Esophagus muscularis mucosa (tissue), 4 donors: ENCODE data around the gene SWAP70. TPM values are rescaled to one million over a fixed set of nuclear protein-coding genes. Genes with fewer than 3 reads are reported as not detected.

Experiments
- DNase-seq: peaks from one replicate; pipeline ENCODE4 v3.0.0-alpha.2; 2017; ENCODE audit errors: extremely low spot score
- H3K27ac ChIP-seq, 4 donors: fragments of 200-600 bp; sonication (generic); replicated peaks in 1 of 4; 1 replicate in 3 of 4; 2 replicates in 1 of 4; pipeline ENCODE4 v1.5.1; 2016 to 2019; ENCODE audit warnings: mild to moderate bottlenecking in 1 of 4
- H3K27me3 ChIP-seq, 4 donors: fragments of 200-600 bp; sonication (generic); one replicate each; pipeline versions ENCODE4 v1.5.1 to v1.6.0; 2016 to 2019
- H3K36me3 ChIP-seq, 4 donors: fragments of 200-600 bp; sonication (generic); one replicate each; pipeline ENCODE4 v1.5.1; 2016 to 2019
- H3K4me1 ChIP-seq, 4 donors: fragments of 200-600 bp; sonication (generic); one replicate each; pipeline ENCODE4 v1.5.1; 2016 to 2019
- H3K4me3 ChIP-seq, 4 donors: fragments of 200-600 bp; sonication (generic); 1 replicate in 2 of 4; 2 replicates in 2 of 4; pipeline ENCODE4 v1.5.1; 2016 to 2019; ENCODE audit warnings: mild to moderate bottlenecking in 4 of 4, moderate library complexity in 1 of 4
- H3K9me3 ChIP-seq, 4 donors: fragments of 200-600 bp; sonication (generic); 1 replicate in 3 of 4; 2 replicates in 1 of 4; pipeline ENCODE4 v1.5.1; 2016 to 2019
- CTCF ChIP-seq, 3 experiments: fragments of 200-600 bp in 2 of 3; fragments of 450-650 bp in 1 of 3; sonication (generic) in 2 of 3; IDR thresholded peaks; one replicate each; pipeline ENCODE4 v1.5.1; 2017 to 2019; ENCODE audit warnings: antibody characterized with exemption in 3 of 3, mild to moderate bottlenecking in 2 of 3, moderate library complexity in 1 of 3
- EP300 ChIP-seq: sonication (generic); formaldehyde crosslinking; IDR thresholded peaks from one replicate; pipeline ENCODE4 v1.6.1; 2017; ENCODE audit warnings: antibody characterized with exemption
- POLR2A ChIP-seq: fragments of 450-650 bp; IDR thresholded peaks from one replicate; pipeline ENCODE4 v1.6.1; 2017; ENCODE audit warnings: antibody characterized with exemption, moderate library complexity, mild to moderate bottlenecking, low read depth
- POLR2AphosphoS5 ChIP-seq, 2 donors: sonication (generic); formaldehyde crosslinking; IDR thresholded peaks; one replicate each; pipeline ENCODE4 v1.6.1; 2017; ENCODE audit warnings: antibody characterized with exemption in 2 of 2
- WGBS: methylation state at CpG from one replicate; pipeline ENCODE4 v1.1.5; 2018; 5-methylcytosine and 5-hydroxymethylcytosine counted together
- intact Hi-C: fragments of 100-400 bp; cut with DNase I; formaldehyde crosslinking; loops from one replicate; pipeline ENCODE4 v1.15.1; 2023
- total RNA-seq, 4 donors: library from RNA; depleted of rRNA; stranded (reverse); fragments of >200 nt; gene quantifications; one replicate each; pipeline versions ENCODE4 v1.1.0 to v1.2.1, GENCODE V29; 2016

SWAP70 gene
- total RNA-seq, 4 donors from 2014 or later: 37.8 to 54.9 (median 46.5) TPM

GRCh38 chr11:9687711-9688477 is 24.0 kb downstream of the SWAP70 start:
- H3K9me3 ChIP-seq: no peaks in the 10 kb centered on the region
- H3K27ac ChIP-seq: peak overlapping the region; percentile 70 to 79 (median 74)
- no peak for DNase-seq
- H3K4me1 ChIP-seq: peaks cover 37 to 71% (median 62%) of the 10 kb centered on the region in 4 donors
- H3K4me3 ChIP-seq: no peak overlapping the region
- H3K36me3 ChIP-seq: peaks cover 0 to 13% (median 4%) of the 10 kb centered on the region in 4 donors
- intact Hi-C loops: no loop called here
- TF ChIP-seq POLR2AphosphoS5 (IDR thresholded peaks at IDR 0.05) (no peak), POLR2A (no peak), CTCF (IDR thresholded peaks at IDR 0.05) (no peak), EP300 (no peak)
- H3K27me3 ChIP-seq: no peaks in the 10 kb centered on the region
- WGBS: 70% methylated on average over 2 of the region's 2 CpGs

- Histone ChIP-seq H3K9me3 (no peaks in the 10 kb centered on the region), H3K4me3 (peak overlapping the region in 1 of 4 donors; percentile 5), H3K27me3 (no peaks in the 10 kb centered on the region), H3K4me1 (peaks cover 44 to 77% (median 70%) of the 10 kb centered on the region in 4 donors), H3K27ac (peak overlapping the region; percentile 70 to 79 (median 74)), H3K36me3 (peaks cover 0 to 13% (median 4%) of the 10 kb centered on the region in 4 donors)
- no peak for DNase-seq
- 20% methylated on average over 7 of the region's 7 CpGs for WGBS
- TF ChIP-seq POLR2A: no peak
- TF ChIP-seq POLR2AphosphoS5 (IDR thresholded peaks at IDR 0.05): peak; percentile 41 to 74
- TF ChIP-seq CTCF (IDR thresholded peaks at IDR 0.05): peak in 1 of 3 experiments; percentile 5
- TF ChIP-seq EP300: no peak
- intact Hi-C loops: no loop called here
Measured at GRCh38 chr11:9688716-9689511, 25.0 kb downstream of the SWAP70 start.

- Histone ChIP-seq H3K9me3 (no peaks in the 10 kb centered on the region), H3K4me1 (peaks cover 44 to 72% (median 67%) of the 10 kb centered on the region in 4 donors), H3K4me3 (no peak overlapping the region), H3K27me3 (no peaks in the 10 kb centered on the region), H3K36me3 (peaks cover 4 to 19% (median 10%) of the 10 kb centered on the region in 4 donors), H3K27ac (peak overlapping the region; percentile 70 to 79 (median 74))
- intact Hi-C loops: no loop called here
- DNase-seq: no peak
- 29% methylated on average over 5 of the region's 5 CpGs for WGBS
- no peak for TF ChIP-seq EP300
- TF ChIP-seq POLR2A: no peak
- no peak for TF ChIP-seq CTCF (IDR thresholded peaks at IDR 0.05)
- TF ChIP-seq POLR2AphosphoS5 (IDR thresholded peaks at IDR 0.05): no peak
Measured at GRCh38 chr11:9689721-9690120, 25.8 kb downstream of the SWAP70 start.

GRCh38 chr11:9691865-9692264 is 28.0 kb downstream of the SWAP70 start:
- H3K4me1 ChIP-seq: peaks cover 44 to 67% (median 65%) of the 10 kb centered on the region in 4 donors
- H3K36me3 ChIP-seq: peaks cover 13 to 25% (median 21%) of the 10 kb centered on the region in 4 donors

More at GRCh38 chr11:9691865-9692264, 28.0 kb downstream of the SWAP70 start:
- DNase-seq: no peak
- no peak overlapping the region for H3K4me3 ChIP-seq
- no peaks in the 10 kb centered on the region for H3K27me3 ChIP-seq
- peak overlapping the region; percentile 70 to 79 (median 74) for H3K27ac ChIP-seq
- TF ChIP-seq EP300 (no peak), CTCF (IDR thresholded peaks at IDR 0.05) (no peak), POLR2AphosphoS5 (IDR thresholded peaks at IDR 0.05) (no peak), POLR2A (no peak)
- H3K9me3 ChIP-seq: no peaks in the 10 kb centered on the region
- intact Hi-C loops: no loop called here
